Stimulated activated CD8-positive, alpha-beta memory T cell treated with anti-CD3 and anti-CD28 coated beads, Interleukin-12 subunit alpha, Interleukin-12 subunit beta, amount 100 ng/mL, for 4 hours (primary cell): Measurements from ENCODE around the gene MOBP.
"Not testable (repeated sequence)": the region's sequence is repeated elsewhere in the genome, so short reads cannot be mapped to it uniquely, and the experiment has no call there.

Experiments used
- DNase-seq: peaks from one replicate; pipeline ENCODE4 v3.0.0-alpha.2; 2020; ENCODE audit warnings: low read depth

The MOBP gene, protein sequence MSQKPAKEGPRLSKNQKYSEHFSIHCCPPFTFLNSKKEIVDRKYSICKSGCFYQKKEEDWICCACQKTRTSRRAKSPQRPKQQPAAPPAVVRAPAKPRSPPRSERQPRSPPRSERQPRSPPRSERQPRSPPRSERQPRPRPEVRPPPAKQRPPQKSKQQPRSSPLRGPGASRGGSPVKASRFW

GRCh38 chr3:39467394-39468107 is at the start of gene MOBP:
TSS of gene MOBP (plus strand) at chr3:39467680. CDS start at chr3:39502070, 34,390 bp downstream.
- DNase-seq, result no peak

DNA sequence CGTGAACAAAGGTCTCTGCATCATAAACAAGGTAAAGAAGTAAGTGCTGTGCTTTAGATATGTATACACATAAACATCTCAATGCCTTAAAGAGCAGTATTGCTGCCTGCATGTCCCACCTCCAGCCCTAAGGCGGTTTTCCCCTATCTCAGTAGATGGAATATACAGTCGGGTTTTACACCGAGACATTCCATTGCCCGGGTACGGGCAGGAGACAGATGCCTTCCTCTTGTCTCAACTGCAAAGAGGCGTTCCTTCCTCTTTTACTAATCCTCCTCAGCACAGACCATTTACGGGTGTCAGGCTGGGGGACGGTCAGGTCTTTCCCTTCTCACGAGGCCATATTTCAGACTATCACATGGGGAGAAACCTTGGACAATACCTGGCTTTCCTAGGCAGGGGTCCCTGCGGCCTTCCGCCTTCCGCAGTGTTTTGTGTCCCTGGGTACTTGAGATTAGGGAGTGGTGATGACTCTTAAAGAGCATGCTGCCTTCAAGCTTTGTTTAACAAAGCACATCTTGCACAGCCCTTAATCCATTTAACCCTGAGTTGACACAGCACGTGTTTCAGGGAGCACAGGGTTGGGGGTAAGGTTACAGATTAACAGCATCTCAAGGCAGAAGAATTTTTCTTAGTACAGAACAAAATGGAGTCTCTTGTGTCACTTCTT is 48.8 kb upstream of the MOBP start:
- DNase-seq, result not testable (repeated sequence)

DNA sequence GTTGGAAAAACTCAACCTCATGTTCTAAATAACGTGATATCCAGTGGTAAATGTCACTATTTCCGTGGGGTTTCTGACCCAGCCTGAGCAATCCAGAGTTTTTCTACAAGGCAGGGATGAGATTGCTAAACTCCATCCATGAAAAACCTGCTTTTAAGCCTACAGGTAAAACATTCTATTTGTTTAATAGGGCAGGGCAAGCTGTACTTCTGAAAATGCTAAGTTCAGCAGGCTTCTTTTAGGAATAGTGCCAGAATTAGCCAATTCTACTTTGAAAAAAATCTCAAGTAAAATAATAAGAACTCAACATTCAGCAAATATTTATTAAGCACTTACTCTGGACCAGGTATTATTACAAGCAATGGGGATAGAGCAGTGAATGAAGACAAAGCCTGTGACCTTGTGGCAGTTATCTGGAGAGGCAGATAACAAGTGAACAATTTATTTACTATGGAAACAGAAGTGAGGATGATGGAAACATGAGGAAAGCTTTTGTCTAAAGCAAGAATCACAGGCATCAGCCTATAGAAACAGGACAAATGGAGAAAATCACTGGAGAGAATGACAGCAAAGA is 47.7 kb upstream of the MOBP start:
- DNase-seq, result no peak

DNA sequence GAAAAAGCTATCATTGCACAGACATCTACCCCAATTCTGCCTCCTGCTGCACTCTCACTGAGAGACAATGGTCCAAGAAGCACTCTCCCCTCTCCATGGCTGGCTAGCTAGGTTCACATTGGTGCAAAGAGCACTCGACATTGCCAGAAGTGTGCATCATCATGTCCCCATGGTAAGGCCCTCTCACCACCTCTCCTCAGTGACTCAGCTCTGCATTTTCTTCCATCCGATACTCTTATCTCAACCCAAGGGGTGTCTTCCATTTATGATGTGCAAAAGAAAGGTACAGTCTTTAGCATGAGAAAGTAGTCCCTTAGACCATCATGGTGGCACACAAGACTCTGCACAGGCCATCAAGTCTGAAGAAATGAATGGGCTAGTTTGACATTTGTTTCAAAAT is 46.9 kb upstream of the MOBP start:
- DNase-seq, result no peak

GRCh38 chr3:39423436-39423970 is 44.0 kb upstream of the MOBP start:
- no peak for DNase-seq

- no peak for DNase-seq
Observed at GRCh38 chr3:39426312-39426711, 41.2 kb upstream of the MOBP start.

DNA sequence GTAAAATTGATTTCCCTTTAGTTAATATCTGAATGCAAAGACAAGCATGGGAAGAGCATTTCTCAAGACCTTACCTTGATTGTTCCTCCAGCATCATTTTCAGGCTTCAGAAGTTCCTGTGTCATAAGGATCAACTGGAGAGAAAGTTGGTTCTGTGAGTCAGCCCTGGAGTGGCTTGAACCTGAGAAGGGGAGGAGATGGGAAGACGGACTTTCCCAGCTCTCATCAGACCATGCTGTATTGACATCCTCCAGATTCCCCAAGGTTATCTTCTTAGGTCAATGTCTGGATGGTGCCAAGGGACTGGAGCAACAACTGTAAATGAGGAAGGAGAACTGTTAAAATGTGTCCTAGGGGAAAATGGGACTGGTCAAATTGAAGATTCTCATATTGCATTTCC is 40.0 kb upstream of the MOBP start:
- no peak for DNase-seq

DNA sequence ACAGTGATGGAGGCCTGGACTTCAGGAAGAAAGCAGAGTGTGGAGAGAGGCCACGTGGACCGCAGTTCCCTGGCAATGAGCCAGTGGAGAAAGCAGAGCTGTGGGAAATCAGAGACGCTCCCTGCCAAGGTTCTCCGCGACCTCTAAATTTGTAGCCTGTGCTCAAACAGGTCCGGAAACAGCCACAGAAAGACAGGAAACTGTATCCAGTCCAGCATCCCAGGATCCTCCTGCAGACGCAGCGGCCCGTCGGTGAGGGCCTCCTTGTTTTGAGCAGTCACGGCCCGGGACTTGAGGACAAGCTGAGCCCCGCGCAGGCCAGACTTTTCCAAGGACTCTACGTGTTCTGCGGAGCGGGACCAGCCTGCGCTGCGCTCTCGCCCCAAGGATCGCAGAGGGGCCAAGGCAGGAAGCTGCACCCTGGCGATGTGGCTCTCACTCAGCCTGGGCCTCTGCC is 38.7 kb upstream of the MOBP start:
- no peak for DNase-seq

GRCh38 chr3:39429466-39429865 is 38.0 kb upstream of the MOBP start:
- no peak for DNase-seq

- no peak for DNase-seq
Observed at GRCh38 chr3:39432342-39432741, 35.1 kb upstream of the MOBP start.

- DNase-seq, result no peak
Observed at GRCh38 chr3:39433642-39434041, 33.8 kb upstream of the MOBP start.

DNA sequence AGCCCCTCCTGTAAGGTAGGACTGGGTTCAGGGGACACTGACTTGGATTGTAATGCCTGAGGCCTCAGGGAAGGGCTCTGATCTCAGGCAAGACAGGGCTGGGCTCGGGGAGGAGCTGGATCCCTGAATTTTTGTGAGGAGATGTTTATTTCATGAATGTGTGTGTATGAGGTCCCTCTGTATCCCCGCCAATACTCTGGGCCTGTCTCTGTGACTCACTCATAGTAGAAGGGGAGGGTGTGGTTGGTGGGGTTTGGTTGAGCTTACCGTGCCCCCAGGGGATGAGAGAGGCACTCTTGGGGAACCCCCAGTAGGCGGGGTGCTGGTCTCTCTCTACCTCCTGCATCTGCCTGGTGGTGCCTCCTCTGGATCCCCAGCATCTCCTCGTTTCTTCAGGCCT is 32.9 kb upstream of the MOBP start:
- DNase-seq, result no peak

DNA sequence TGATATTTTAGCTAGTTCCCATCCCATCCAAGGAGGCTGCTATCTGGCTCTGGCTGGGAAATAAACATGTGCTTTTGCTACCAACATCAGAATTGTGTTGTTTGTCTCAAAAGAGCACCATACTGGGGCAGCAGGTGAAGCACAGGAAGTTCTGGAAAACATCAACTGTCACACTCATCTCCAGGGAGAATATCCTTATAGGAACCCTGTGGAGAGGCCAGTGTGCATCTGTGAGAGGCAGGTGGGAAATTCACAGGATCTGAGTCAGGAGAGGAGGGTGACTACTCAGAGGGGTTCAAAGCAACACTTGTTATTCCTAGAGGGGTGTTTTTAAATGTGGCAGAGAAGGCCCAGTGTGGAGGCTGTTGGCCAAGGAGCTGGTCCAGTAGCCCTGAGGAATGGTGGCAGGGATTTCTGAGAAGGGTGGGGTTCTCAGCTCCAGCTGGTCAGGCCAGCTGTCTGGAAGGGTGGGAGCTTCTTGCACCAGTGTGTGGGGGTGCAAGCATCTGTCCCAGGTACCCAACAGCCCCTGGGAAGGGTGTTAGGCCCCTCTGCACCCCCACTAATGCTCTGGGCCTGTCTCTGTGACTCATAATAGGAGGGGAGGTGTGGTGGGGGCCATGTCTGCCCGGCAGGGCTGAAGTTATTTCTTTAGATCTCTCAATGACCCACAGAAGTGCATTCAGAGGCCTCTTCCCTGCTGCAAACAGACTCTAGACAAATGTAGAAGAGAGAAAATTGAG is 32.3 kb upstream of the MOBP start:
- no peak for DNase-seq

GRCh38 chr3:39438880-39439279 is 28.6 kb upstream of the MOBP start:
- DNase-seq, result no peak

GRCh38 chr3:39440316-39440715 is 27.2 kb upstream of the MOBP start:
- DNase-seq, result no peak

- DNase-seq, result no peak
Observed at GRCh38 chr3:39443530-39443929, 23.9 kb upstream of the MOBP start.

- no peak for DNase-seq
Observed at GRCh38 chr3:39445927-39446326, 21.6 kb upstream of the MOBP start.

GRCh38 chr3:39446444-39446843 is 21.0 kb upstream of the MOBP start:
- DNase-seq, result no peak

GRCh38 chr3:39447637-39448483 is 19.6 kb upstream of the MOBP start:
- DNase-seq, result peak; percentile 2

DNA sequence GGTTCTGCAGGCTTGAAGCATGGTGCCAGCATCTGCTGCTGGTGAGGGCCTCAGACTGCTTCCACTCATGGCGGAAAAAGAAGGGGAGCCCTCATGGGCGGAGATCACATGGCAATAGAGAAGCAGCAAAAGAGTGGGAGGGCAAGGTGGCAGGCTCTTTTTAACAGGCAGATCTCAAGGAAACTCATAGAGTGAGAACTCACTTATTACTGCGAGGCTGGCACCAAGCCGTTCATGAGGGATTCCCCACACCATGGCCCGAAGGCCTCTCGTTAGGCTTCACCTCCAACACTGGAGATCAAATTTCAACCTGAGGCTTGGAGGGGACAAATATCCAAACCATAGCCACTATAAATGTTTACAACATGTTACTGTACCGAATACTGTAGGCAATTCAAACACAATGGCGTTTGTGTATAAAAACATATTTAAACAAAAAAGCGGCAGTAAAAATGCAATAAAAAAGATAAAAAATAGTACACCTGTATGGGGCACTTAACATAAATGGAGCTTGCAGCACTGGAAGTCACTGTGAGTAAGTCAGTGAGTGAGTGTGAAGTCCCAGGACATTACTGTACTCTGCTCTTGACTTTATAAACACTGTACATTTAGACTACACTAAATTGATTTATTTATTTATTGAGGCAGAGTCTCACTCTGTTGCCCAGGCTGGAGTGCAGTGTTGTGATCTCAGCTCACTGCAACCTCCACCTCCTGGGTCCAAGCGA is 18.8 kb upstream of the MOBP start:
- no peak for DNase-seq
